ENCODE results near the gene MYH7. TPM values are rescaled to one million over a fixed set of nuclear protein-coding genes. Genes with fewer than 3 reads are reported as not detected.
"Not testable (repeated sequence)": the region's sequence is repeated elsewhere in the genome, so short reads cannot be mapped to it uniquely, and the experiment has no call there.

Gene MYH7
- polyA plus RNA-seq, 1 of the 3 experiments (the other 2 are of a cell fraction): not detected

GRCh38 chr14:23400496-23401149, 34.8 kb downstream of the MYH7 start:
- WGBS (ENCODE audit: low lambda C conversion rate): 25% methylated on average over 13 of the region's 16 CpGs

DNA sequence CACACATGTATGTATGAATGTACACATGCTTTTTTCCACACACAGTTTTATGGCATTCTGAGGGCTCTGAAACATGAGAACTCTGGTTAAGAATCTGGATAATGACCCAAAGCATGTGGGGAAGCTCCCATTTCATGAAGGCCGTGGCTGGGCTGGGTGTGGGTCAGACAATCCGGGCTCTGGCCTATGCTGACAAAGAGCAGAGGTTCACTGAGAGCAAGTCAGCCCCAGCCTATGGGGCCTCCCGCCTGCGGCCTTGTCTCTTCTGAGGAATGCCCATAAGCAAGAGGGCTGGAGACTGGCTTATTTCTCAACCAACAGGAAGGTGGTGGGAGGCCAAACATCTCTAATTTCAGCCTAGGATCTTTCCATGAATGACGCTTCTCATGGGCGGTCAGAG, 35.9 kb downstream of the MYH7 start:
- CTCF ChIA-PET: no interaction called here

More at GRCh38 chr14:23400496-23401149, 34.8 kb downstream of the MYH7 start:
- POLR2A ChIA-PET; H3K9ac ChIP-seq; DNase-seq; CTCF ChIA-PET; H3K79me2 ChIP-seq (ENCODE audit: insufficient read depth); H3K27ac ChIP-seq (ENCODE audit: low read depth in 2 of 2, low read length in 1 of 2); H3K4me1 ChIP-seq (ENCODE audit: control insufficient read depth in 1 of 2, insufficient read depth in 2 of 2, low read depth in 1 of 2, low read length in 1 of 2); H3K9me2 ChIP-seq; H4K20me1 ChIP-seq (ENCODE audit: insufficient read depth); H3F3A ChIP-seq (replicated peaks; ENCODE audit: insufficient read depth); H3K4me2 ChIP-seq; H3K4me3 ChIP-seq (ENCODE audit: low read depth in 2 of 2, low read length in 1 of 2); H2AFZ ChIP-seq (ENCODE audit: low read depth); H3K9me3 ChIP-seq; H3K36me3 ChIP-seq (replicated peaks in 1 of 2; ENCODE audit: control insufficient read depth in 1 of 2, insufficient read depth in 2 of 2, low read length in 1 of 2): not testable (repeated sequence)
- H3K27me3 ChIP-seq (ENCODE audit: insufficient read depth): peaks cover 22% of the 10 kb centered on the region; the same call in 1 of the 2 replicates

DNA sequence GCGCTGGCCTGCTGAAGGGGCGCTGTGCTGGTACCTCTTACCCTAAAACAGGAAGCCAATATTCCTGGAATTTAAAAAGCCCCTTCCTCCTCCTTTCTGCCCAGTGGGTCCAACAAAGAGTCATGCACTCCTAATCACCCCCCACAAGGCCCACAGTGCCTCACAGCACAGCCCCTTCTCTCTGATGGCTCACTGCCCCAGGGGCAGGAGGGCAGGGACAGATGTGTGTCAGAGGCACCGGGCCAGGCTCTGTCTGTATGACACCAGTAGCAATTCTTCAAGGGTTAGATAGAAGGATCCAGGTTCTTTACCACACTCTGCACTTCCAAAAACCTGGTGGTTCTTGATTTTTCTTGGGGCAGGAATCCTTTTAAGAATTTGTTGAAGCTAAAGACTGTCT, 36.3 kb downstream of the MYH7 start:
- Histone ChIP-seq H3K4me3 (ENCODE audit: low read depth in 2 of 2, low read length in 1 of 2) (no peak overlapping the region), H3K9me3 (no peaks in the 10 kb centered on the region), H3F3A (replicated peaks; ENCODE audit: insufficient read depth) (no peaks in the 10 kb centered on the region), H3K79me2 (ENCODE audit: insufficient read depth) (no peaks in the 10 kb centered on the region), H3K4me1 (ENCODE audit: control insufficient read depth in 1 of 2, insufficient read depth in 2 of 2, low read depth in 1 of 2, low read length in 1 of 2) (no peaks in the 10 kb centered on the region; a peak in 1 of 4 replicates), H2AFZ (ENCODE audit: low read depth) (no peak overlapping the region), H4K20me1 (ENCODE audit: insufficient read depth) (no peaks in the 10 kb centered on the region), H3K9ac (no peak overlapping the region), H3K27ac (ENCODE audit: low read depth in 2 of 2, low read length in 1 of 2) (no peak overlapping the region), H3K4me2 (no peak overlapping the region), H3K36me3 (replicated peaks in 1 of 2; ENCODE audit: control insufficient read depth in 1 of 2, insufficient read depth in 2 of 2, low read length in 1 of 2) (no peaks in the 10 kb centered on the region), H3K27me3 (ENCODE audit: insufficient read depth) (peaks cover 22% of the 10 kb centered on the region; the same call in 1 of the 2 replicates), H3K9me2 (no peaks in the 10 kb centered on the region)
- WGBS (ENCODE audit: low lambda C conversion rate): 74% methylated on average over 3 of the region's 3 CpGs
- TF ChIP-seq TCF12 (IDR thresholded peaks at IDR 0.05): no peak
- no peak for TF ChIP-seq IRF3 (IDR thresholded peaks at IDR 0.05; ENCODE audit: low read depth, low read length)
- no peak for TF ChIP-seq RAD21 (IDR thresholded peaks at IDR 0.05; ENCODE audit: low read length)
- TF ChIP-seq TEAD4 (IDR thresholded peaks at IDR 0.05; ENCODE audit: borderline replicate concordance, insufficient read depth): no peak
- no peak for TF ChIP-seq NRF1 (IDR thresholded peaks at IDR 0.05; ENCODE audit: low read depth, low read length)
- no peak for TF ChIP-seq JUND (IDR thresholded peaks at IDR 0.05)
- no peak for TF ChIP-seq MAX (IDR thresholded peaks at IDR 0.05; ENCODE audit: low read depth)
- TF ChIP-seq CHD2 (IDR thresholded peaks at IDR 0.05; ENCODE audit: low read length, partially characterized antibody): no peak
- no peak for TF ChIP-seq GABPA (IDR thresholded peaks at IDR 0.05; ENCODE audit: low read depth)
- no peak for TF ChIP-seq RXRA (IDR thresholded peaks at IDR 0.05; ENCODE audit: borderline replicate concordance, low read depth)
- no peak for TF ChIP-seq SMC3 (IDR thresholded peaks at IDR 0.05; ENCODE audit: low read depth, low read length)
- TF ChIP-seq, protein P1, sequence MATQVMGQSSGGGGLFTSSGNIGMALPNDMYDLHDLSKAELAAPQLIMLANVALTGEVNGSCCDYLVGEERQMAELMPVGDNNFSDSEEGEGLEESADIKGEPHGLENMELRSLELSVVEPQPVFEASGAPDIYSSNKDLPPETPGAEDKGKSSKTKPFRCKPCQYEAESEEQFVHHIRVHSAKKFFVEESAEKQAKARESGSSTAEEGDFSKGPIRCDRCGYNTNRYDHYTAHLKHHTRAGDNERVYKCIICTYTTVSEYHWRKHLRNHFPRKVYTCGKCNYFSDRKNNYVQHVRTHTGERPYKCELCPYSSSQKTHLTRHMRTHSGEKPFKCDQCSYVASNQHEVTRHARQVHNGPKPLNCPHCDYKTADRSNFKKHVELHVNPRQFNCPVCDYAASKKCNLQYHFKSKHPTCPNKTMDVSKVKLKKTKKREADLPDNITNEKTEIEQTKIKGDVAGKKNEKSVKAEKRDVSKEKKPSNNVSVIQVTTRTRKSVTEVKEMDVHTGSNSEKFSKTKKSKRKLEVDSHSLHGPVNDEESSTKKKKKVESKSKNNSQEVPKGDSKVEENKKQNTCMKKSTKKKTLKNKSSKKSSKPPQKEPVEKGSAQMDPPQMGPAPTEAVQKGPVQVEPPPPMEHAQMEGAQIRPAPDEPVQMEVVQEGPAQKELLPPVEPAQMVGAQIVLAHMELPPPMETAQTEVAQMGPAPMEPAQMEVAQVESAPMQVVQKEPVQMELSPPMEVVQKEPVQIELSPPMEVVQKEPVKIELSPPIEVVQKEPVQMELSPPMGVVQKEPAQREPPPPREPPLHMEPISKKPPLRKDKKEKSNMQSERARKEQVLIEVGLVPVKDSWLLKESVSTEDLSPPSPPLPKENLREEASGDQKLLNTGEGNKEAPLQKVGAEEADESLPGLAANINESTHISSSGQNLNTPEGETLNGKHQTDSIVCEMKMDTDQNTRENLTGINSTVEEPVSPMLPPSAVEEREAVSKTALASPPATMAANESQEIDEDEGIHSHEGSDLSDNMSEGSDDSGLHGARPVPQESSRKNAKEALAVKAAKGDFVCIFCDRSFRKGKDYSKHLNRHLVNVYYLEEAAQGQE (IDR thresholded peaks at IDR 0.05; ENCODE audit: low read depth, low read length): no peak
- CTCF ChIA-PET: no interaction called here
- POLR2A ChIA-PET: no interaction called here
- no peak for DNase-seq

More for the DNA sequence above, 35.9 kb downstream of the MYH7 start:
- Histone ChIP-seq H3K4me2 (no peak overlapping the region), H2AFZ (ENCODE audit: low read depth) (no peak overlapping the region), H3K4me1 (ENCODE audit: control insufficient read depth in 1 of 2, insufficient read depth in 2 of 2, low read depth in 1 of 2, low read length in 1 of 2) (no peaks in the 10 kb centered on the region; a peak in 1 of 4 replicates), H3F3A (replicated peaks; ENCODE audit: insufficient read depth) (no peaks in the 10 kb centered on the region), H3K79me2 (ENCODE audit: insufficient read depth) (no peaks in the 10 kb centered on the region), H3K9me2 (no peaks in the 10 kb centered on the region), H3K9me3 (no peaks in the 10 kb centered on the region), H3K4me3 (ENCODE audit: low read depth in 2 of 2, low read length in 1 of 2) (no peak overlapping the region), H3K27me3 (ENCODE audit: insufficient read depth) (peaks cover 22% of the 10 kb centered on the region; the same call in 1 of the 2 replicates), H3K36me3 (replicated peaks in 1 of 2; ENCODE audit: control insufficient read depth in 1 of 2, insufficient read depth in 2 of 2, low read length in 1 of 2) (no peaks in the 10 kb centered on the region), H3K9ac (no peak overlapping the region), H4K20me1 (ENCODE audit: insufficient read depth) (no peaks in the 10 kb centered on the region), H3K27ac (ENCODE audit: low read depth in 2 of 2, low read length in 1 of 2) (no peak overlapping the region)
- WGBS (ENCODE audit: low lambda C conversion rate): 56% methylated on average over 4 of the region's 6 CpGs
- POLR2A ChIA-PET: no interaction called here
- no peak for DNase-seq
- TF ChIP-seq NRF1 (IDR thresholded peaks at IDR 0.05; ENCODE audit: low read depth, low read length) (no peak), TEAD4 (IDR thresholded peaks at IDR 0.05; ENCODE audit: borderline replicate concordance, insufficient read depth) (no peak)
